BLaER1 treated with 17β-estradiol and CSF1 and Interleukin-3, amounts not matched to agents 10 nM and 100 nM (cell line): ENCODE data around the gene ALDH1A2.

Experiments
- H3K27ac ChIP-seq, 11 experiments: shearing (Covaris generic); formaldehyde crosslinking; 2 replicates each; pipeline ENCODE4 v1.8.1; 2022
- H3K27me3 ChIP-seq, 11 experiments: shearing (Covaris generic); formaldehyde crosslinking; 2 replicates each; pipeline ENCODE4 v1.8.1; 2022
- H3K36me3 ChIP-seq, 11 experiments: shearing (Covaris generic); formaldehyde crosslinking; 2 replicates each; pipeline ENCODE4 v1.8.1; 2022
- H3K4me1 ChIP-seq, 10 experiments: shearing (Covaris generic); formaldehyde crosslinking; 2 replicates each; pipeline ENCODE4 v1.8.1; 2022
- H3K4me2 ChIP-seq, 11 experiments: shearing (Covaris generic); formaldehyde crosslinking; 2 replicates each; pipeline ENCODE4 v1.8.1; 2022
- H3K4me3 ChIP-seq, 10 experiments: shearing (Covaris generic); formaldehyde crosslinking; 2 replicates each; pipeline ENCODE4 v1.8.1; 2022
- H3K9ac ChIP-seq, 11 experiments: shearing (Covaris generic); formaldehyde crosslinking; 2 replicates each; pipeline ENCODE4 v1.8.1; 2022
- H3K9me3 ChIP-seq, 11 experiments: shearing (Covaris generic); formaldehyde crosslinking; replicated peaks in 1 of 11; 2 replicates each; pipeline ENCODE4 v1.8.1; 2022
- H4K20me1 ChIP-seq, 11 experiments: shearing (Covaris generic); formaldehyde crosslinking; 2 replicates each; pipeline ENCODE4 v1.8.1; 2022
- Cebpa-rat ChIP-seq, 11 experiments: shearing (Covaris generic); IDR thresholded peaks; 2 replicates each; pipeline ENCODE4 v1.8.1; 2022

The ALDH1A2 gene

GRCh38 chr15:57924598-57924997, 140.9 kb downstream of the ALDH1A2 start:
- Histone ChIP-seq H3K36me3 (no peaks in the 10 kb centered on the region), H3K27ac (no peak overlapping the region), H3K9me3 (peaks cover 0 to 10% (median 4%) of the 10 kb centered on the region in 11 experiments; a peak in 6 of 22 replicates), H3K27me3 (no peaks in the 10 kb centered on the region), H3K9ac (no peak overlapping the region), H3K4me2 (peak overlapping the region in 2 of 11 experiments; percentile 9 to 12; a peak in 1 of 22 replicates), H3K4me1 (peaks cover 0 to 14% (median 9%) of the 10 kb centered on the region in 10 experiments; a peak in 5 of 20 replicates), H4K20me1 (no peaks in the 10 kb centered on the region), H3K4me3 (no peak overlapping the region)
- no peak for TF ChIP-seq Cebpa-rat (IDR thresholded peaks at IDR 0.05)

- Histone ChIP-seq H3K9me3 (0 out of 22 replicates have a peak, but pooled peaks cover 0 to 5% (median 0%) of the 10 kb centered on the region in 11 experiments), H3K9ac (no peak overlapping the region), H4K20me1 (no peaks in the 10 kb centered on the region), H3K4me2 (peak overlapping the region in 2 of 11 experiments; percentile 36 to 44; a peak in 3 of 22 replicates), H3K4me3 (no peak overlapping the region), H3K27ac (no peak overlapping the region), H3K4me1 (peaks cover 0 to 14% (median 9%) of the 10 kb centered on the region in 10 experiments; a peak in 5 of 20 replicates), H3K27me3 (no peaks in the 10 kb centered on the region), H3K36me3 (no peaks in the 10 kb centered on the region)
- TF ChIP-seq Cebpa-rat (IDR thresholded peaks at IDR 0.05), result no peak
These were observed 141.8 kb downstream of the ALDH1A2 start for GRCh38 chr15:57923750-57924149.

GRCh38 chr15:57923306-57923705, 142.2 kb downstream of the ALDH1A2 start:
- no peak overlapping the region for H3K4me3 ChIP-seq
- H3K9ac ChIP-seq, result no peak overlapping the region
- TF ChIP-seq Cebpa-rat (IDR thresholded peaks at IDR 0.05), result no peak
- 0 out of 22 replicates have a peak, but pooled peaks cover 0 to under 1% (median 0%) of the 10 kb centered on the region in 11 experiments for H3K9me3 ChIP-seq
- peaks cover 0 to 14% (median 9%) of the 10 kb centered on the region in 10 experiments; a peak in 5 of 20 replicates for H3K4me1 ChIP-seq
- H3K27ac ChIP-seq, result no peak overlapping the region
- no peaks in the 10 kb centered on the region for H3K27me3 ChIP-seq
- peak overlapping the region in 7 of 11 experiments; percentile 3 to 45 (median 36); a peak in 10 of 22 replicates for H3K4me2 ChIP-seq
- H4K20me1 ChIP-seq, result no peaks in the 10 kb centered on the region
- H3K36me3 ChIP-seq, result no peaks in the 10 kb centered on the region

GRCh38 chr15:57922776-57923175, 142.7 kb downstream of the ALDH1A2 start:
- peaks cover 0 to 14% (median 9%) of the 10 kb centered on the region in 10 experiments; a peak in 5 of 20 replicates for H3K4me1 ChIP-seq
- H3K4me2 ChIP-seq, result peak overlapping the region in 6 of 11 experiments; percentile 3 to 45 (median 28); a peak in 7 of 22 replicates
- H3K27me3 ChIP-seq, result no peaks in the 10 kb centered on the region
- no peak overlapping the region for H3K9ac ChIP-seq
- no peaks in the 10 kb centered on the region for H3K9me3 ChIP-seq
- H3K36me3 ChIP-seq, result no peaks in the 10 kb centered on the region
- H3K27ac ChIP-seq, result no peak overlapping the region
- no peak overlapping the region for H3K4me3 ChIP-seq
- TF ChIP-seq Cebpa-rat (IDR thresholded peaks at IDR 0.05), result no peak
- H4K20me1 ChIP-seq, result no peaks in the 10 kb centered on the region

GRCh38 chr15:57921371-57921770, 144.1 kb downstream of the ALDH1A2 start:
- Histone ChIP-seq H3K36me3 (no peaks in the 10 kb centered on the region), H3K9ac (no peak overlapping the region), H3K27me3 (no peaks in the 10 kb centered on the region), H4K20me1 (no peaks in the 10 kb centered on the region), H3K9me3 (no peaks in the 10 kb centered on the region), H3K4me3 (no peak overlapping the region), H3K4me2 (peak overlapping the region in 2 of 11 experiments; percentile 18 to 40; a peak in 3 of 22 replicates), H3K27ac (no peak overlapping the region), H3K4me1 (peaks cover 0 to 14% (median 9%) of the 10 kb centered on the region in 10 experiments; a peak in 9 of 20 replicates)
- no peak for TF ChIP-seq Cebpa-rat (IDR thresholded peaks at IDR 0.05)

- Histone ChIP-seq H3K27ac (no peak overlapping the region), H3K9ac (no peak overlapping the region), H4K20me1 (no peaks in the 10 kb centered on the region), H3K4me3 (no peak overlapping the region), H3K9me3 (no peaks in the 10 kb centered on the region), H3K4me1 (peaks cover 0 to 14% (median 7%) of the 10 kb centered on the region in 10 experiments; a peak in 9 of 20 replicates), H3K36me3 (no peaks in the 10 kb centered on the region), H3K27me3 (no peaks in the 10 kb centered on the region), H3K4me2 (peak overlapping the region in 2 of 11 experiments; percentile 18 to 40; a peak in 2 of 22 replicates)
- TF ChIP-seq Cebpa-rat (IDR thresholded peaks at IDR 0.05), result no peak
These were observed 144.6 kb downstream of the ALDH1A2 start for GRCh38 chr15:57920911-57921310.

- Histone ChIP-seq H3K27ac (no peak overlapping the region), H3K4me2 (no peak overlapping the region), H3K4me1 (peaks cover 0 to 16% (median 9%) of the 10 kb centered on the region in 10 experiments; a peak in 11 of 20 replicates), H3K36me3 (no peaks in the 10 kb centered on the region), H3K27me3 (no peaks in the 10 kb centered on the region), H3K9me3 (no peaks in the 10 kb centered on the region), H3K9ac (no peak overlapping the region), H3K4me3 (no peak overlapping the region), H4K20me1 (no peaks in the 10 kb centered on the region)
- no peak for TF ChIP-seq Cebpa-rat (IDR thresholded peaks at IDR 0.05)
These were observed 145.8 kb downstream of the ALDH1A2 start for GRCh38 chr15:57919754-57920153.

GRCh38 chr15:57917998-57918397, 147.5 kb downstream of the ALDH1A2 start:
- H3K27ac ChIP-seq, result no peak overlapping the region
- H3K9ac ChIP-seq, result no peak overlapping the region
- peaks cover 0 to 17% (median 10%) of the 10 kb centered on the region in 10 experiments; a peak in 12 of 20 replicates for H3K4me1 ChIP-seq
- H3K27me3 ChIP-seq, result no peaks in the 10 kb centered on the region
- H3K36me3 ChIP-seq, result no peaks in the 10 kb centered on the region
- H4K20me1 ChIP-seq, result no peaks in the 10 kb centered on the region
- no peak overlapping the region for H3K4me2 ChIP-seq
- no peaks in the 10 kb centered on the region for H3K9me3 ChIP-seq
- no peak overlapping the region for H3K4me3 ChIP-seq
- no peak for TF ChIP-seq Cebpa-rat (IDR thresholded peaks at IDR 0.05)

GRCh38 chr15:57916695-57917094, 148.8 kb downstream of the ALDH1A2 start:
- Histone ChIP-seq H3K27ac (no peak overlapping the region), H4K20me1 (no peaks in the 10 kb centered on the region), H3K36me3 (no peaks in the 10 kb centered on the region), H3K4me2 (peak overlapping the region in 5 of 11 experiments; percentile 3 to 22 (median 11); a peak in 5 of 22 replicates), H3K4me3 (no peak overlapping the region), H3K9ac (no peak overlapping the region), H3K9me3 (no peaks in the 10 kb centered on the region), H3K27me3 (no peaks in the 10 kb centered on the region), H3K4me1 (peaks cover 0 to 17% (median 8%) of the 10 kb centered on the region in 10 experiments; a peak in 11 of 20 replicates)
- TF ChIP-seq Cebpa-rat (IDR thresholded peaks at IDR 0.05), result no peak
